ENCODE results near the gene HP.

- TF ChIP-seq HCFC1 (IDR thresholded peaks at IDR 0.05; ENCODE audit: low read length) (no peak), RAD21 (IDR thresholded peaks at IDR 0.05; ENCODE audit: insufficient read depth, low read depth, low read length) (no peak), CTCF (IDR thresholded peaks at IDR 0.05 in 2 of 3, conservative IDR thresholded peaks at IDR 0.05 in 1 of 3; ENCODE audit: control insufficient read depth in 2 of 3, extremely low read depth in 1 of 3, insufficient read depth in 1 of 3, low read depth in 3 of 3, low read length in 3 of 3) (no peak), RCOR1 (conservative IDR thresholded peaks at IDR 0.05; ENCODE audit: low read depth, low read length) (no peak), POLR2A (IDR thresholded peaks at IDR 0.05; ENCODE audit: low read depth, low read length) (no peak), PBX3 (IDR thresholded peaks at IDR 0.05; ENCODE audit: insufficient replicate concordance, low read depth, low read length) (no peak), GABPA (IDR thresholded peaks at IDR 0.05; ENCODE audit: low read depth) (no peak), ZNF274 (IDR thresholded peaks at IDR 0.05; ENCODE audit: insufficient read depth, insufficient read length) (no peak)
- TF ChIP-seq, protein P1, sequence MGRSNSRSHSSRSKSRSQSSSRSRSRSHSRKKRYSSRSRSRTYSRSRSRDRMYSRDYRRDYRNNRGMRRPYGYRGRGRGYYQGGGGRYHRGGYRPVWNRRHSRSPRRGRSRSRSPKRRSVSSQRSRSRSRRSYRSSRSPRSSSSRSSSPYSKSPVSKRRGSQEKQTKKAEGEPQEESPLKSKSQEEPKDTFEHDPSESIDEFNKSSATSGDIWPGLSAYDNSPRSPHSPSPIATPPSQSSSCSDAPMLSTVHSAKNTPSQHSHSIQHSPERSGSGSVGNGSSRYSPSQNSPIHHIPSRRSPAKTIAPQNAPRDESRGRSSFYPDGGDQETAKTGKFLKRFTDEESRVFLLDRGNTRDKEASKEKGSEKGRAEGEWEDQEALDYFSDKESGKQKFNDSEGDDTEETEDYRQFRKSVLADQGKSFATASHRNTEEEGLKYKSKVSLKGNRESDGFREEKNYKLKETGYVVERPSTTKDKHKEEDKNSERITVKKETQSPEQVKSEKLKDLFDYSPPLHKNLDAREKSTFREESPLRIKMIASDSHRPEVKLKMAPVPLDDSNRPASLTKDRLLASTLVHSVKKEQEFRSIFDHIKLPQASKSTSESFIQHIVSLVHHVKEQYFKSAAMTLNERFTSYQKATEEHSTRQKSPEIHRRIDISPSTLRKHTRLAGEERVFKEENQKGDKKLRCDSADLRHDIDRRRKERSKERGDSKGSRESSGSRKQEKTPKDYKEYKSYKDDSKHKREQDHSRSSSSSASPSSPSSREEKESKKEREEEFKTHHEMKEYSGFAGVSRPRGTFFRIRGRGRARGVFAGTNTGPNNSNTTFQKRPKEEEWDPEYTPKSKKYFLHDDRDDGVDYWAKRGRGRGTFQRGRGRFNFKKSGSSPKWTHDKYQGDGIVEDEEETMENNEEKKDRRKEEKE (IDR thresholded peaks at IDR 0.05), result no peak
Observed at GRCh38 chr16:72060405-72060804, 6.1 kb downstream of the HP start.

Measured in GM12878 (cell line).